Parathyroid adenoma (tissue), 2 donors: ENCODE measurements around the gene DNAJC13.
"Not testable (repeated sequence)": the region's sequence is repeated elsewhere in the genome, so short reads cannot be mapped to it uniquely, and the experiment has no call there.

Experiments
- H2AFZ ChIP-seq: fragments of 300-600 bp; sonication (generic); one replicate; pipeline ENCODE4 v1.7.0; 2017; ENCODE audit warnings: antibody characterized with exemption, mild to moderate bottlenecking
- H3K27ac ChIP-seq: fragments of 300-600 bp; sonication (generic); one replicate; pipeline ENCODE4 v1.7.0; 2017
- H3K27me3 ChIP-seq: fragments of 300-600 bp; sonication (generic); one replicate; pipeline ENCODE4 v1.7.0; 2017; ENCODE audit warnings: low read length; ENCODE audit not compliant: control insufficient read depth, insufficient read depth
- H3K36me3 ChIP-seq: fragments of 300-600 bp; sonication (generic); one replicate; pipeline ENCODE4 v1.7.0; 2017; ENCODE audit warnings: low read length; ENCODE audit not compliant: control insufficient read depth, insufficient read depth
- H3K4me1 ChIP-seq: fragments of 300-600 bp; sonication (generic); one replicate; pipeline ENCODE4 v1.7.0; 2017; ENCODE audit warnings: control low read depth
- H3K4me2 ChIP-seq: fragments of 300-600 bp; sonication (generic); one replicate; pipeline ENCODE4 v1.7.0; 2017; ENCODE audit warnings: low read length
- H3K4me3 ChIP-seq: fragments of 300-600 bp; sonication (generic); one replicate; pipeline ENCODE4 v1.7.0; 2017; ENCODE audit warnings: low read depth, low read length
- H3K79me2 ChIP-seq: fragments of 300-600 bp; sonication (generic); one replicate; pipeline ENCODE4 v1.7.0; 2017; ENCODE audit warnings: control low read depth
- H3K9ac ChIP-seq: fragments of 300-600 bp; sonication (generic); one replicate; pipeline ENCODE4 v1.7.0; 2017; ENCODE audit warnings: mild to moderate bottlenecking
- H3K9me3 ChIP-seq: fragments of 300-600 bp; sonication (generic); one replicate; pipeline ENCODE4 v1.7.0; 2017; ENCODE audit warnings: low read length; ENCODE audit not compliant: control insufficient read depth
- CTCF ChIP-seq: fragments of 300-600 bp; sonication (generic); IDR thresholded peaks from one replicate; pipeline ENCODE4 v1.7.0; 2017; ENCODE audit warnings: antibody characterized with exemption, mild to moderate bottlenecking
- donor health status: primary hyperparathyroidism.

DNAJC13 gene

GRCh38 chr3:132416807-132417694 lies at the start of gene DNAJC13:
DNAJC13 (plus strand) TSS chr3:132417502; CDS start chr3:132434551, 17,049 bp downstream.
- Histone ChIP-seq H3K36me3 (no peaks in the 10 kb centered on the region), H3K79me2 (peaks cover 21% of the 10 kb centered on the region), H3K4me3 (peak within 1 kb of the TSS; percentile 96), H3K9me3 (no peaks in the 10 kb centered on the region), H2AFZ (peak within 1 kb of the TSS; percentile 85), H3K27me3 (no peaks in the 10 kb centered on the region), H3K4me2 (peak within 1 kb of the TSS; percentile 95), H3K4me1 (peaks cover 2% of the 10 kb centered on the region), H3K9ac (peak within 1 kb of the TSS; percentile 49), H3K27ac (peak within 1 kb of the TSS; percentile 80)
- TF ChIP-seq CTCF, result no peak

- Histone ChIP-seq H3K4me2 (no peak overlapping the region), H2AFZ (no peak overlapping the region), H3K4me1 (no peaks in the 10 kb centered on the region), H3K4me3 (no peak overlapping the region), H3K36me3 (no peaks in the 10 kb centered on the region), H3K9me3 (no peaks in the 10 kb centered on the region), H3K9ac (no peak overlapping the region), H3K27ac (no peak overlapping the region), H3K27me3 (no peaks in the 10 kb centered on the region), H3K79me2 (no peaks in the 10 kb centered on the region)
- TF ChIP-seq CTCF, result no peak
Measured at GRCh38 chr3:132368515-132368914, 48.8 kb upstream of the DNAJC13 start.

- Histone ChIP-seq H3K36me3 (no peaks in the 10 kb centered on the region), H3K4me2 (no peak overlapping the region), H3K27me3 (no peaks in the 10 kb centered on the region), H3K9me3 (no peaks in the 10 kb centered on the region), H3K27ac (no peak overlapping the region), H3K4me3 (no peak overlapping the region), H2AFZ (no peak overlapping the region), H3K79me2 (no peaks in the 10 kb centered on the region), H3K9ac (no peak overlapping the region), H3K4me1 (no peaks in the 10 kb centered on the region)
- no peak for TF ChIP-seq CTCF
Measured at GRCh38 chr3:132368962-132369361, 48.3 kb upstream of the DNAJC13 start.

- not testable (repeated sequence) for H3K4me2 ChIP-seq, H3K27ac ChIP-seq, H3K4me3 ChIP-seq
Measured at GRCh38 chr3:132376945-132377354, 40.4 kb upstream of the DNAJC13 start.

GRCh38 chr3:132378048-132378762 lies 39.1 kb upstream of the DNAJC13 start:
- Histone ChIP-seq H3K4me2 (no peak overlapping the region), H3K9ac (no peak overlapping the region), H3K36me3 (no peaks in the 10 kb centered on the region), H3K27ac (no peak overlapping the region), H3K4me3 (no peak overlapping the region), H3K9me3 (no peaks in the 10 kb centered on the region), H3K4me1 (no peaks in the 10 kb centered on the region), H2AFZ (no peak overlapping the region), H3K79me2 (no peaks in the 10 kb centered on the region), H3K27me3 (no peaks in the 10 kb centered on the region)
- no peak for TF ChIP-seq CTCF

More at GRCh38 chr3:132376945-132377354, 40.4 kb upstream of the DNAJC13 start:
- not testable (repeated sequence) for H3K36me3 ChIP-seq, H3K27me3 ChIP-seq, H3K79me2 ChIP-seq, H3K9me3 ChIP-seq, H3K4me1 ChIP-seq, H3K9ac ChIP-seq, H2AFZ ChIP-seq
